H1 (cell line): Measurements from ENCODE around the gene XK. TPM values are rescaled to one million over a fixed set of nuclear protein-coding genes. Genes with fewer than 3 reads are reported as not detected.

Experiments
- CTCF ChIA-PET: fragments of 300-600 bp; sonication (Branson Sonifier 250); formaldehyde crosslinking; loops from one replicate; lab custom pipeline; 2021; ENCODE audit not compliant: partially characterized antibody; lab: Charles Lee
- POLR2A ChIA-PET: fragments of 300-600 bp; sonication (Branson Sonifier 250); formaldehyde crosslinking; loops from one replicate; lab custom pipeline; 2021; ENCODE audit warnings: inconsistent platforms; ENCODE audit not compliant: partially characterized antibody; lab: Charles Lee
- DNase-seq, 2 experiments: peaks; one replicate each; pipeline versions ENCODE4 v3.0.0 to v3.0.0-alpha.2; 2010 to 2022; ENCODE audit warnings: low spot score in 2 of 2, low read depth in 1 of 2, mixed read lengths in 1 of 2
- FAIRE-seq: peaks from 2 replicates; lab custom pipeline; 2011; peaks lifted over from hg19 to GRCh38; lab: Jason Lieb, UNC
- H2AFZ ChIP-seq: 2 replicates; pipeline ENCODE4 v1.8.1; 2012; ENCODE audit warnings: low read length, inconsistent platforms
- H2AK5ac ChIP-seq: 2 replicates; pipeline ENCODE4 v1.6.1; 2013; ENCODE audit warnings: low read depth, low read length
- H2BK120ac ChIP-seq: replicated peaks from 2 replicates; pipeline ENCODE3; 2013; ENCODE audit warnings: low read depth, low read length, inconsistent platforms
- H2BK12ac ChIP-seq: 2 replicates; pipeline ENCODE4 v1.6.1; 2013; ENCODE audit warnings: low read depth, low read length
- H2BK15ac ChIP-seq: 2 replicates; pipeline ENCODE4 v1.6.1; 2013; ENCODE audit warnings: low read length
- H2BK20ac ChIP-seq: 2 replicates; pipeline ENCODE4 v1.6.1; 2013; ENCODE audit warnings: low read length
- H2BK5ac ChIP-seq: 2 replicates; pipeline ENCODE4 v1.6.1; 2013; ENCODE audit warnings: low read depth, low read length
- H3K14ac ChIP-seq: 2 replicates; pipeline ENCODE4 v1.6.1; 2013; ENCODE audit warnings: inconsistent platforms; ENCODE audit not compliant: insufficient read length
- H3K18ac ChIP-seq: 2 replicates; pipeline ENCODE4 v1.6.1; 2013; ENCODE audit warnings: low read length; ENCODE audit errors: extremely low read depth
- H3K23ac ChIP-seq: 2 replicates; pipeline ENCODE4 v1.6.1; 2013; ENCODE audit warnings: inconsistent platforms; ENCODE audit not compliant: insufficient read length
- H3K23me2 ChIP-seq: 2 replicates; pipeline ENCODE4 v1.6.1; 2013; ENCODE audit warnings: low read depth, low read length
- H3K27ac ChIP-seq: 2 replicates; pipeline ENCODE4 v1.6.1; 2011; ENCODE audit warnings: low read depth, low read length, inconsistent platforms
- H3K27me3 ChIP-seq, 4 experiments: replicated peaks in 1 of 4; 1 replicate in 1 of 4; 2 replicates in 3 of 4; pipeline versions ENCODE4 v1.6.1 to v1.8.1; 2011 to 2013; ENCODE audit warnings: low read length in 3 of 4, mild to moderate bottlenecking in 3 of 4, inconsistent platforms in 2 of 4, mixed read lengths in 2 of 4, moderate library complexity in 1 of 4; ENCODE audit not compliant: control insufficient read depth in 3 of 4, insufficient read depth in 3 of 4; ENCODE audit errors: extremely low read depth in 1 of 4
- H3K36me3 ChIP-seq, 4 experiments: 2 replicates each; pipeline versions ENCODE4 v1.6.1 to v1.8.1; 2011 to 2013; ENCODE audit warnings: mild to moderate bottlenecking in 4 of 4, low read length in 3 of 4, moderate library complexity in 2 of 4, control low read depth in 1 of 4, inconsistent platforms in 1 of 4; ENCODE audit not compliant: insufficient read depth in 4 of 4, control insufficient read depth in 2 of 4
- H3K4ac ChIP-seq: replicated peaks from 2 replicates; pipeline ENCODE3; 2013; ENCODE audit warnings: low read length, low read depth, mixed read lengths, inconsistent platforms; ENCODE audit not compliant: insufficient read length
- H3K4me1 ChIP-seq, 4 experiments: replicated peaks in 1 of 4; 1 replicate in 1 of 4; 2 replicates in 3 of 4; pipeline versions ENCODE4 v1.6.1 to v1.8.1; 2011 to 2013; ENCODE audit warnings: low read length in 3 of 4, inconsistent platforms in 2 of 4, mixed read lengths in 1 of 4; ENCODE audit not compliant: insufficient read depth in 4 of 4, control insufficient read depth in 3 of 4
- H3K4me2 ChIP-seq, 2 experiments: 2 replicates each; pipeline versions ENCODE4 v1.6.1 to v1.8.1; 2011 to 2013; ENCODE audit warnings: low read depth in 2 of 2, low read length in 2 of 2, control low read depth in 1 of 2, inconsistent platforms in 1 of 2, mild to moderate bottlenecking in 1 of 2; ENCODE audit not compliant: insufficient read depth in 1 of 2
- H3K4me3 ChIP-seq, 4 experiments: fragments of 200-600, 300-600 bp in 1 of 4; sonication (generic), shearing (Covaris generic), sonication (Bioruptor Twin) in 1 of 4; 2 replicates each; pipeline versions ENCODE4 v1.5.1 to v1.8.1; 2011 to 2016; ENCODE audit warnings: low read length in 4 of 4, low read depth in 3 of 4, control low read depth in 2 of 4, inconsistent platforms in 2 of 4, mild to moderate bottlenecking in 2 of 4, mixed read lengths in 1 of 4, moderate library complexity in 1 of 4; ENCODE audit not compliant: insufficient read depth in 2 of 4; ENCODE audit errors: extremely low read depth in 1 of 4
- H3K56ac ChIP-seq: replicated peaks from 2 replicates; pipeline ENCODE3; 2013; ENCODE audit warnings: low read depth, mild to moderate bottlenecking, mixed read lengths, low read length, inconsistent platforms; ENCODE audit not compliant: insufficient read length
- H3K79me1 ChIP-seq: 2 replicates; pipeline ENCODE4 v1.6.1; 2013; ENCODE audit warnings: low read depth, low read length, control low read depth
- H3K79me2 ChIP-seq, 2 experiments: 2 replicates each; pipeline versions ENCODE4 v1.6.1 to v1.8.1; 2012 to 2013; ENCODE audit warnings: low read length in 2 of 2, mild to moderate bottlenecking in 2 of 2, inconsistent platforms in 1 of 2; ENCODE audit not compliant: insufficient read depth in 2 of 2, control insufficient read depth in 1 of 2
- H3K9ac ChIP-seq, 4 experiments: replicated peaks in 1 of 4; 1 replicate in 1 of 4; 2 replicates in 3 of 4; pipeline versions ENCODE4 v1.6.1 to v1.8.1; 2011 to 2013; ENCODE audit warnings: low read depth in 3 of 4, low read length in 3 of 4, control low read depth in 2 of 4, mild to moderate bottlenecking in 2 of 4, moderate library complexity in 2 of 4, inconsistent platforms in 1 of 4; ENCODE audit errors: extremely low read depth in 1 of 4
- H3K9me3 ChIP-seq, 2 experiments: 2 replicates each; pipeline versions ENCODE4 v1.6.1 to v1.8.1; 2012 to 2013; ENCODE audit warnings: mild to moderate bottlenecking in 2 of 2, moderate library complexity in 2 of 2, control low read depth in 1 of 2, inconsistent platforms in 1 of 2, low read depth in 1 of 2, low read length in 1 of 2, mixed read lengths in 1 of 2; ENCODE audit not compliant: insufficient read depth in 2 of 2
- H4K20me1 ChIP-seq, 2 experiments: replicated peaks in 1 of 2; 2 replicates each; pipeline versions ENCODE3 to v1.8.1; 2011 to 2013; ENCODE audit warnings: inconsistent platforms in 2 of 2, low read length in 2 of 2, mild to moderate bottlenecking in 1 of 2; ENCODE audit not compliant: insufficient read depth in 2 of 2, control insufficient read depth in 1 of 2
- H4K5ac ChIP-seq: 2 replicates; pipeline ENCODE4 v1.6.1; 2013; ENCODE audit warnings: low read length, low read depth, mixed read lengths, inconsistent platforms; ENCODE audit not compliant: insufficient read length
- H4K8ac ChIP-seq: 2 replicates; pipeline ENCODE4 v1.8.0; 2013; ENCODE audit warnings: mild to moderate bottlenecking, moderate library complexity, low read length, inconsistent platforms; ENCODE audit not compliant: insufficient read depth; ENCODE audit errors: extremely low read depth
- H4K91ac ChIP-seq: replicated peaks from 2 replicates; pipeline ENCODE3; 2013; ENCODE audit warnings: low read length, mixed read lengths, inconsistent platforms; ENCODE audit not compliant: insufficient read length
- RAD21 ChIP-seq, 2 experiments: IDR thresholded peaks in 1 of 2; conservative IDR thresholded peaks in 1 of 2; 2 replicates each; pipeline ENCODE4 v1.6.1; 2011; ENCODE audit warnings: low read depth in 2 of 2, low read length in 2 of 2, improper control_type of control experiment in 1 of 2, inconsistent platforms in 1 of 2, mild to moderate bottlenecking in 1 of 2, moderate library complexity in 1 of 2
- WGBS, 2 experiments: shearing (Covaris generic) in 1 of 2; methylation state at CpG; one replicate each; pipeline versions ENCODE4 v1.1.6 to v1.1.7; 2013 to 2015; ENCODE audit warnings: low lambda C conversion rate in 2 of 2, mixed read lengths in 2 of 2, inconsistent platforms in 1 of 2, low coverage in 1 of 2, missing lambda C conversion rate in 1 of 2; ENCODE audit not compliant: insufficient replicate concordance in 2 of 2, insufficient coverage in 1 of 2, insufficient read length in 1 of 2; ENCODE audit errors: extremely low coverage in 1 of 2, missing lambda C conversion rate in 1 of 2; 5-methylcytosine and 5-hydroxymethylcytosine counted together
- polyA plus RNA-seq, 7 experiments: library from polyadenylated mRNA; depleted of rRNA in 3 of 7; stranded (reverse) in 5 of 7; unstranded in 2 of 7; fragments of >200 nt in 5 of 7; fragments of 200-250 nt in 2 of 7; gene quantifications; 1 replicate in 5 of 7; 2 replicates in 1 of 7; 4 replicates in 1 of 7; pipeline versions ENCODE4 v1.2.1 to v1.2.3, GENCODE V29; 2011 to 2013; ENCODE audit warnings: missing spikeins in 2 of 7, mixed read lengths in 2 of 7
- total RNA-seq: library from RNA; stranded (reverse); fragmentation: NEBNext Ultra II Directional; extraction: Animal tissue kit (Norgen Biotek cat#: 25700); gene quantifications from 2 replicates; pipeline ENCODE4 v1.2.1, GENCODE V29; 2021

Gene XK
- total and polyA plus RNA-seq, 2 of the 8 experiments (the other 6 are each of a cell fraction or from before 2014, with no cell fraction given) = 0.76 to 0.84 TPM

DNA sequence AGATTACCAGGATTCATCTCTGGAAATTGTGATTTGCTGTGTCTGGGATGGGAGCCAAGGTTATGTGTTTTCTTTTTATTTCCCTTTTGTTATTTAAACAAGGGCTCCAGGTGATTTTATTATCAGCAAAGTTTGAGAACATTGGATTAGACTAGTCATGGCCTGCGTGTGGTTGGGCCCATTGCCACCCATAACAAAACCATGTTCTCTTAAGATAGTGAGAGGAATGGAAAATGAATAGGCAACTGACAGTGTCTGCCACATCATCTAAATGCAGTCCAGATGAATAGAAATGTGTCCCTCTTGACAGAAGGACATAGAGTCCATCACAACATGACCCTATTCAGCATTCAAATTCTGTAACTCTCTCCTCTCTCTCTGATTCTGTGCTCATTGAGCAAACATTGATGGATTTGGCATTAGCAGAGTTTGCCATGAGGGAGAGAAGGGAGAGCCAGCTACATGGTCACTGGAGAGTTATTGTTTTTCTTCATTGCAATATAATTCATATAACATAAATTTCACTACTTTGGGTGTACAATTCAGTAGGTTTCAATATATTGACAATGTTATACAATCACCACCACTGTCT, 11.7 kb downstream of the XK start:
- no peak for FAIRE-seq
- Histone ChIP-seq H2AFZ (no peak overlapping the region), H2BK5ac (no peak overlapping the region), H3K4me2 (no peak overlapping the region), H3K4me3 (no peak overlapping the region), H2AK5ac (no peak overlapping the region), H2BK20ac (no peak overlapping the region), H2BK120ac (no peak overlapping the region)
- 100% methylated on average over 1 of the region's 1 CpG; no CpG with 5 or more reads in 1 of the 2 experiments for WGBS, 2 experiments
- CTCF ChIA-PET = no interaction called here
- no peak for DNase-seq
- no peak for TF ChIP-seq RAD21 (IDR thresholded peaks at IDR 0.05 in 1 of 2, conservative IDR thresholded peaks at IDR 0.05 in 1 of 2; ENCODE audit: low read depth in 2 of 2, low read length in 2 of 2)
- TF ChIP-seq, all 59 proteins: peak for 0
- H3K27ac ChIP-seq = no peak overlapping the region
- no peak overlapping the region for H3K9ac ChIP-seq
- no peak overlapping the region for H2BK15ac ChIP-seq
- no peak overlapping the region for H4K8ac ChIP-seq
- no peak overlapping the region for H2BK12ac ChIP-seq
- no peak overlapping the region for H3K23ac ChIP-seq
- H3K18ac ChIP-seq = no peak overlapping the region
- H4K5ac ChIP-seq = no peak overlapping the region
- no peak overlapping the region for H3K14ac ChIP-seq
- no peaks in the 10 kb centered on the region for H3K4me1 ChIP-seq
- no peak overlapping the region for H3K56ac ChIP-seq
- no peak overlapping the region for H3K4ac ChIP-seq
- no peaks in the 10 kb centered on the region for H3K79me2 ChIP-seq
- no peaks in the 10 kb centered on the region for H3K23me2 ChIP-seq
- POLR2A ChIA-PET = no interaction called here
- H3K27me3 ChIP-seq = no peaks in the 10 kb centered on the region
- H3K79me1 ChIP-seq = no peaks in the 10 kb centered on the region
- no peaks in the 10 kb centered on the region for H3K9me3 ChIP-seq
- no peak overlapping the region for H4K91ac ChIP-seq
- H4K20me1 ChIP-seq = no peaks in the 10 kb centered on the region
- no peaks in the 10 kb centered on the region for H3K36me3 ChIP-seq
